ENCODE measurements around the gene RBCK1.

DNA sequence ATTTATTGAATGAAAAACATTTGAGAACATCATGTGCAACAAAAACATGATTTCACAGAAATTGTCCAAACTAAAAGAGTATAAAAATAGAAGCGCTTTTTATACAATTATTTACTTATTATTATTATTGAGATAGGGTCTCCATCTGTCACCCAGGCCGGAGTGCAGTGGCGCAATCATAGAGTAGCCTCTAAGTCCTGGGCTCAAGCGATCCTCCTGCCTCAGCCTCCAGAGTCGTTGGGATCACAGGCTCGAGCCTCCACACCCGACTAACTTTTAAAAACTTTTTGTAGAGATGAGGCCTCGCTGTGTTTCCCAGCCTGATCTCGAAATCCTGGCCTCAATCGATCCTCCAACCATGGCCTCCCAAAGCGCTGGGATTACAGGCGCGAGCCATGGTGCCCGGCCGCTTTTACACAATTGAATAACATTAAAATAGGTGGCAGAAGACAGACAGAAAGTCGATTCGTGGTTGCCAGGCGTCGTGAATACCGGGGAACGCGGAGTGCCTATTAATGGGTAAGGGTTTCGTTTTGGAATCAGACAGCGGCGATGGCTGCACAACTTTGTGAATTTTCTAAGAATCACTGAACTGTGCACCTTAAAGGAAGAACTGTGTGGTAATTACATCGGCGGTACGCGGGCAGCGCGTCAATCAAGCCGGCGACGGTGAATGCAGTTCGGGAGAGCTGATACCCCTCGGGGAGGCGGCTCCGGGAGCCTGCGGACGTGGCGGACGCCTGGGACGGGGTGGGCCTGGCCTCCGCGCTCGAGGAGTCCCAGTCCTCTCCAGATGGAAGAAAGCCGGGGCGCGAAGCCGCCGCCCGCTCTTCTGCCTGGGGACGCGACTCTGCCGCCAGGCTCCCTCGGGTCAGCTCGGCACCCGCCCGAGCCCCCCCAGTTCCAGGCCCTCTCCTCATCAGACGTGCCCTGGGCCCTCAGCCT, 53.4 kb downstream of the RBCK1 start:
- no peak for TF ChIP-seq POLR2A (IDR thresholded peaks at IDR 0.05)
- TF ChIP-seq, protein P1, sequence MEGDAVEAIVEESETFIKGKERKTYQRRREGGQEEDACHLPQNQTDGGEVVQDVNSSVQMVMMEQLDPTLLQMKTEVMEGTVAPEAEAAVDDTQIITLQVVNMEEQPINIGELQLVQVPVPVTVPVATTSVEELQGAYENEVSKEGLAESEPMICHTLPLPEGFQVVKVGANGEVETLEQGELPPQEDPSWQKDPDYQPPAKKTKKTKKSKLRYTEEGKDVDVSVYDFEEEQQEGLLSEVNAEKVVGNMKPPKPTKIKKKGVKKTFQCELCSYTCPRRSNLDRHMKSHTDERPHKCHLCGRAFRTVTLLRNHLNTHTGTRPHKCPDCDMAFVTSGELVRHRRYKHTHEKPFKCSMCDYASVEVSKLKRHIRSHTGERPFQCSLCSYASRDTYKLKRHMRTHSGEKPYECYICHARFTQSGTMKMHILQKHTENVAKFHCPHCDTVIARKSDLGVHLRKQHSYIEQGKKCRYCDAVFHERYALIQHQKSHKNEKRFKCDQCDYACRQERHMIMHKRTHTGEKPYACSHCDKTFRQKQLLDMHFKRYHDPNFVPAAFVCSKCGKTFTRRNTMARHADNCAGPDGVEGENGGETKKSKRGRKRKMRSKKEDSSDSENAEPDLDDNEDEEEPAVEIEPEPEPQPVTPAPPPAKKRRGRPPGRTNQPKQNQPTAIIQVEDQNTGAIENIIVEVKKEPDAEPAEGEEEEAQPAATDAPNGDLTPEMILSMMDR (IDR thresholded peaks at IDR 0.05): no peak

Measured in adrenal gland (tissue), 5 donors.